ENCODE measurements around the gene SV2B. TPM values are rescaled to one million over a fixed set of nuclear protein-coding genes. Genes with fewer than 3 reads are reported as not detected.

The SV2B gene
- total and polyA plus RNA-seq, 2 donors (not counting 1 experiment from before 2014, with no cell fraction given): not detected

DNA sequence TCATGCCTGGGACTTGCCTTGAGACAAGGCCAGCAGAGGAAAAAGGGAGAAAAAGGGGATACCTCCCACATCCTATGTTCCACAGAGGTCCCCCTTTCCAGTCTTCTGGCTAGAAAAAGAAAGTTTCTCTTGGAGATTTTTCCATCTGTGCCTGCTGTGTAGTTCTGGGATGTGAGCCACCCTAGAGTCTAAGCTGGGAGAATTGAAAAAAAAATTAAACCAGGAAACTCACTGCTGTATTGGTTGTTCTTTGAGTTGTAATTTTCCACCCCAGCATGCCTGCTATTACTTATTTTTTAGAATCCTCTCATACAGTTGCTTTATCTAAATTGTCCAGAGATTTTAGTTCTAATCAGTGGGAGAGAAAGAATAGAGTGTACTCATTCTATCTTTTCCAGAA, 68.4 kb downstream of the SV2B start:
- no peaks in the 10 kb centered on the region for H3K79me2 ChIP-seq (ENCODE audit: control insufficient read depth, insufficient read depth, low read length)
- no peak for TF ChIP-seq EZH2 (IDR thresholded peaks at IDR 0.05; ENCODE audit: borderline replicate concordance, insufficient read depth, low read depth, low read length, poor library complexity, severe bottlenecking)
- TF ChIP-seq, protein P1, sequence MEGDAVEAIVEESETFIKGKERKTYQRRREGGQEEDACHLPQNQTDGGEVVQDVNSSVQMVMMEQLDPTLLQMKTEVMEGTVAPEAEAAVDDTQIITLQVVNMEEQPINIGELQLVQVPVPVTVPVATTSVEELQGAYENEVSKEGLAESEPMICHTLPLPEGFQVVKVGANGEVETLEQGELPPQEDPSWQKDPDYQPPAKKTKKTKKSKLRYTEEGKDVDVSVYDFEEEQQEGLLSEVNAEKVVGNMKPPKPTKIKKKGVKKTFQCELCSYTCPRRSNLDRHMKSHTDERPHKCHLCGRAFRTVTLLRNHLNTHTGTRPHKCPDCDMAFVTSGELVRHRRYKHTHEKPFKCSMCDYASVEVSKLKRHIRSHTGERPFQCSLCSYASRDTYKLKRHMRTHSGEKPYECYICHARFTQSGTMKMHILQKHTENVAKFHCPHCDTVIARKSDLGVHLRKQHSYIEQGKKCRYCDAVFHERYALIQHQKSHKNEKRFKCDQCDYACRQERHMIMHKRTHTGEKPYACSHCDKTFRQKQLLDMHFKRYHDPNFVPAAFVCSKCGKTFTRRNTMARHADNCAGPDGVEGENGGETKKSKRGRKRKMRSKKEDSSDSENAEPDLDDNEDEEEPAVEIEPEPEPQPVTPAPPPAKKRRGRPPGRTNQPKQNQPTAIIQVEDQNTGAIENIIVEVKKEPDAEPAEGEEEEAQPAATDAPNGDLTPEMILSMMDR (IDR thresholded peaks at IDR 0.05): no peak
- CTCF ChIA-PET: no interaction called here

DNA sequence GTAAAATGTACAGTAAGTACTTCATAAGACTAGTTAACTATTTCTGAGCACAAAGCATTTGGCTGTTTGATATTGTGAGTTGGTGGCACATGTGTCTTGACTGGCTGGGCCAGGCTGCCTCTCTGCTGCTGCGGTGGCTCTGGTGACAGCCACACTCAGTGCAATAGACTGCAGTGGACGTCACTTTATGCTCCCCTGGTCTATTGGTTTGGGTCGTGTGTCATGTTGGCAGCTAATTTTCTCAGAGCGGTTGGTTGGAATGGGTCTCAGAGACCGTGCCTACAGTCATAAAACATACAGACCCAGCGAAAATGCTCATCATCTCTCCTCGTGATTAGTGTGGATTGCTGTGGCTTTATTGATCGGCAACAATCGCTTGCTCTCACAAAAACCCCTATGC, 71.3 kb downstream of the SV2B start:
- POLR2A ChIA-PET: no interaction called here
- Mint-ChIP-seq H3K27me3 (peaks cover 15% of the 10 kb centered on the region), H3K27ac (no peak overlapping the region), H3K9me3 (ENCODE audit: insufficient read depth) (peaks cover 3% of the 10 kb centered on the region), H3K4me1 (no peaks in the 10 kb centered on the region), H3K4me3 (no peak overlapping the region)
- intact Hi-C loops (cut with micrococcal nuclease): no loop called here
- Histone ChIP-seq H3K27ac (ENCODE audit: low read length in 2 of 2) (no peak overlapping the region), H2AFZ (ENCODE audit: insufficient read depth, low read depth, low read length, poor library complexity, severe bottlenecking) (no peak overlapping the region), H3K9me3 (ENCODE audit: control extremely low read depth in 1 of 3, control insufficient read depth in 2 of 3, insufficient read depth in 1 of 3, low read length in 2 of 3) (peaks cover 0 to 15% (median 10%) of the 10 kb centered on the region in 3 donors), H3K4me3 (ENCODE audit: control extremely low read depth in 1 of 5, extremely low read depth in 1 of 5, insufficient read depth in 1 of 5, low read depth in 2 of 5, low read length in 4 of 5) (no peak overlapping the region), H3K4me1 (ENCODE audit: control insufficient read depth in 2 of 2, insufficient read depth in 2 of 2, low read length in 2 of 2) (no peaks in the 10 kb centered on the region), H3K36me3 (replicated peaks in 1 of 2; ENCODE audit: control extremely low read depth in 1 of 2, control insufficient read depth in 1 of 2, extremely low read depth in 1 of 2, insufficient read depth in 2 of 2, low read length in 1 of 2) (no peaks in the 10 kb centered on the region), H3K9ac (ENCODE audit: low read length) (no peak overlapping the region), H3K4me2 (replicated peaks; ENCODE audit: low read depth, low read length, poor library complexity, severe bottlenecking) (no peak overlapping the region), H4K20me1 (ENCODE audit: control insufficient read depth, insufficient read depth, low read length, poor library complexity, severe bottlenecking) (no peaks in the 10 kb centered on the region), H3K27me3 (replicated peaks in 1 of 4; ENCODE audit: control extremely low read depth in 1 of 4, control insufficient read depth in 3 of 4, insufficient read depth in 4 of 4, low read length in 3 of 4) (peaks cover 0 to 5% (median 0%) of the 10 kb centered on the region in 4 experiments), H3K79me2 (ENCODE audit: control insufficient read depth, insufficient read depth, low read length) (no peaks in the 10 kb centered on the region)
- CTCF ChIA-PET: no interaction called here
- 80% methylated on average over 7 of the region's 9 CpGs for WGBS (ENCODE audit: insufficient coverage)
- TF ChIP-seq, protein P1 (IDR thresholded peaks at IDR 0.05): no peak
- no peak for TF ChIP-seq EZH2 (IDR thresholded peaks at IDR 0.05; ENCODE audit: borderline replicate concordance, insufficient read depth, low read depth, low read length, poor library complexity, severe bottlenecking)
- DNase-seq (no peak), ATAC-seq (ENCODE audit: low read depth) (no peak)

More for the DNA sequence above, 68.4 kb downstream of the SV2B start:
- Histone ChIP-seq H3K27ac (ENCODE audit: low read length in 2 of 2) (no peak overlapping the region), H3K4me1 (ENCODE audit: control insufficient read depth in 2 of 2, insufficient read depth in 2 of 2, low read length in 2 of 2) (no peaks in the 10 kb centered on the region), H3K9me3 (ENCODE audit: control extremely low read depth in 1 of 3, control insufficient read depth in 2 of 3, insufficient read depth in 1 of 3, low read length in 2 of 3) (peaks cover 5 to 27% (median 10%) of the 10 kb centered on the region in 3 donors), H3K36me3 (replicated peaks in 1 of 2; ENCODE audit: control extremely low read depth in 1 of 2, control insufficient read depth in 1 of 2, extremely low read depth in 1 of 2, insufficient read depth in 2 of 2, low read length in 1 of 2) (no peaks in the 10 kb centered on the region), H4K20me1 (ENCODE audit: control insufficient read depth, insufficient read depth, low read length, poor library complexity, severe bottlenecking) (no peaks in the 10 kb centered on the region), H3K27me3 (replicated peaks in 1 of 4; ENCODE audit: control extremely low read depth in 1 of 4, control insufficient read depth in 3 of 4, insufficient read depth in 4 of 4, low read length in 3 of 4) (peaks cover 0 to 5% (median 0%) of the 10 kb centered on the region in 4 experiments), H3K4me2 (replicated peaks; ENCODE audit: low read depth, low read length, poor library complexity, severe bottlenecking) (no peak overlapping the region), H3K9ac (ENCODE audit: low read length) (no peak overlapping the region), H3K4me3 (ENCODE audit: control extremely low read depth in 1 of 5, extremely low read depth in 1 of 5, insufficient read depth in 1 of 5, low read depth in 2 of 5, low read length in 4 of 5) (no peak overlapping the region), H2AFZ (ENCODE audit: insufficient read depth, low read depth, low read length, poor library complexity, severe bottlenecking) (no peak overlapping the region)
- Mint-ChIP-seq H3K4me3 (no peak overlapping the region), H3K27ac (no peak overlapping the region), H3K4me1 (no peaks in the 10 kb centered on the region), H3K27me3 (peaks cover 15% of the 10 kb centered on the region), H3K9me3 (ENCODE audit: insufficient read depth) (peaks cover 16% of the 10 kb centered on the region)
- POLR2A ChIA-PET: no interaction called here
- intact Hi-C loops (cut with micrococcal nuclease): no loop called here
- ATAC-seq (ENCODE audit: low read depth) (no peak), DNase-seq (no peak)

All from B cell (primary cell).